GM12878 (cell line): Measurements from ENCODE around the gene PIP5KL1. TPM values are rescaled to one million over a fixed set of nuclear protein-coding genes. Genes with fewer than 3 reads are reported as not detected.

ENCODE experiments used
- ATAC-seq: fragments of 200-7000 bp; cut with Tn5 transposase; 3 replicates; pipeline ENCODE4 v1.9.1; 2020; ENCODE audit warnings: mild to moderate bottlenecking, moderate library complexity
- BruUV-seq: library from RNA; stranded (reverse); fragments of 400-500 nt; replicated peaks from 2 replicates; lab custom pipeline; 2021; lab: Mats Ljungman, UMichigan
- CTCF ChIA-PET: fragments of 300-600 bp; sonication (Branson Sonifier 250); formaldehyde crosslinking; extraction: SDS; loops from one replicate; lab custom pipeline; 2021; ENCODE audit warnings: inconsistent platforms; lab: Yijun Ruan, JAX
- POLR2A ChIA-PET: fragments of 350-600 bp; formaldehyde crosslinking; extraction: SDS; loops from one replicate; lab custom pipeline; 2021; ENCODE audit warnings: inconsistent platforms; lab: Charles Lee
- RAD21 ChIA-PET: fragments of 300-600 bp; sonication (Branson Sonifier 250); formaldehyde crosslinking; loops from one replicate; lab custom pipeline; 2023; ENCODE audit warnings: antibody characterized with exemption; ENCODE audit not compliant: unreplicated experiment; lab: Charles Lee
- SMC1A ChIA-PET: fragments of 300-600 bp; sonication (Branson Sonifier 250); formaldehyde crosslinking; loops from one replicate; lab custom pipeline; 2023; ENCODE audit not compliant: unreplicated experiment, uncharacterized antibody; lab: Charles Lee
- DNase-seq: peaks from one replicate; pipeline ENCODE4 v3.0.0-alpha.2; 2011; ENCODE audit warnings: low read depth, low spot score
- FAIRE-seq: peaks from 3 replicates; lab custom pipeline; 2011; peaks lifted over from hg19 to GRCh38; lab: Jason Lieb, UNC
- H2AFZ ChIP-seq: 2 replicates; pipeline ENCODE4 v1.6.0; 2011; ENCODE audit warnings: low read depth, low read length, control low read depth; ENCODE audit not compliant: control insufficient read depth
- H3K27ac ChIP-seq: 2 replicates; pipeline ENCODE4 v1.5.1; 2011; ENCODE audit warnings: control low read depth; ENCODE audit not compliant: control insufficient read depth, insufficient read depth
- H3K27me3 ChIP-seq, 2 experiments: replicated peaks in 1 of 2; 2 replicates each; pipeline versions ENCODE4 v1.6.0 to v1.6.1; 2011; ENCODE audit warnings: low read length in 1 of 2; ENCODE audit not compliant: control insufficient read depth in 2 of 2, insufficient read depth in 2 of 2
- H3K36me3 ChIP-seq, 2 experiments: 2 replicates each; pipeline ENCODE4 v1.5.1; 2011; ENCODE audit warnings: low read length in 1 of 2; ENCODE audit not compliant: control insufficient read depth in 2 of 2, insufficient read depth in 2 of 2
- H3K4me1 ChIP-seq: 2 replicates; pipeline ENCODE4 v1.6.1; 2011; ENCODE audit warnings: mild to moderate bottlenecking, low read length, moderate library complexity, mixed read lengths; ENCODE audit not compliant: control insufficient read depth, insufficient read depth
- H3K4me2 ChIP-seq: 2 replicates; pipeline ENCODE4 v1.6.0; 2011; ENCODE audit warnings: control low read depth; ENCODE audit not compliant: control insufficient read depth, insufficient read depth
- H3K4me3 ChIP-seq: fragments of 200-600 bp; sonication (generic); 2 replicates; pipeline ENCODE4 v1.5.1; 2016
- H3K79me2 ChIP-seq: 2 replicates; pipeline ENCODE4 v1.6.0; 2011; ENCODE audit warnings: low read length; ENCODE audit not compliant: control insufficient read depth, insufficient read depth
- H3K9ac ChIP-seq: 2 replicates; pipeline ENCODE4 v1.8.0; 2011; ENCODE audit warnings: low read length, control low read depth, mixed read lengths; ENCODE audit not compliant: control insufficient read depth, insufficient read depth
- H3K9me3 ChIP-seq: replicated peaks from 3 replicates; pipeline ENCODE4 v1.5.1; 2011; ENCODE audit warnings: mild to moderate bottlenecking, low read length; ENCODE audit not compliant: control insufficient read depth, insufficient read depth
- H4K20me1 ChIP-seq: 2 replicates; pipeline ENCODE4 v1.6.0; 2011; ENCODE audit not compliant: control insufficient read depth, insufficient read depth
- CHD2 ChIP-seq: IDR thresholded peaks from 2 replicates; pipeline ENCODE4 v1.6.1; 2011; ENCODE audit warnings: low read depth, low read length, improper control_type of control experiment, borderline replicate concordance
- CHD4 ChIP-seq: fragments of 200-600 bp; sonication (generic); IDR thresholded peaks from 2 replicates; pipeline ENCODE4 v1.6.1; 2016; ENCODE audit warnings: mild to moderate bottlenecking
- HDAC2 ChIP-seq: fragments of 200-600 bp; sonication (generic); IDR thresholded peaks from 2 replicates; pipeline ENCODE4 v1.6.1; 2017
- HDGF ChIP-seq: fragments of 450-650 bp; IDR thresholded peaks from 2 replicates; pipeline ENCODE4 v1.6.1; 2016; ENCODE audit warnings: antibody characterized with exemption
- JUNB ChIP-seq: IDR thresholded peaks from 2 replicates; pipeline ENCODE4 v1.6.1; 2016; ENCODE audit warnings: antibody characterized with exemption, mild to moderate bottlenecking
- NFXL1 ChIP-seq: fragments of 450-650 bp; IDR thresholded peaks from 2 replicates; pipeline ENCODE4 v1.6.1; 2017; ENCODE audit warnings: antibody characterized with exemption, mild to moderate bottlenecking, borderline replicate concordance
- NR2C2 ChIP-seq: IDR thresholded peaks from 2 replicates; pipeline ENCODE4 v1.6.1; 2011; ENCODE audit warnings: borderline replicate concordance, low read depth; ENCODE audit not compliant: control insufficient read depth, insufficient read length
- SP1 ChIP-seq: IDR thresholded peaks from one replicate; pipeline ENCODE4 v1.6.1; 2011; ENCODE audit warnings: low read depth, low read length
- WGBS: methylation state at CpG from one replicate; pipeline ENCODE4 v1.1.6; 2016; ENCODE audit warnings: low lambda C conversion rate; ENCODE audit not compliant: insufficient replicate concordance, insufficient coverage; ENCODE audit errors: missing lambda C conversion rate; 5-methylcytosine and 5-hydroxymethylcytosine counted together
- in situ Hi-C: fragments of 300-500 bp; cut with MboI; formaldehyde crosslinking; loops from 9 replicates; pipeline ENCODE4 v1.14.3; 2018; ENCODE audit warnings: mixed read lengths
- intact Hi-C: fragments of 100-400 bp; cut with micrococcal nuclease; formaldehyde crosslinking; loops from one replicate; pipeline ENCODE4 v1.14.2; 2022; ENCODE audit not compliant: unreplicated experiment
- polyA plus RNA-seq, 11 experiments: library from polyadenylated mRNA; depleted of rRNA in 4 of 11; unstranded in 6 of 11; stranded (reverse) in 5 of 11; fragments of >200 nt; fragmentation: Nextera tagmentation in 4 of 11; fragmentation: Illumina TruSeq in 1 of 11; extraction: Ambion mirVana in 4 of 11; extraction: Trizol in 1 of 11; gene quantifications; 1 replicate in 1 of 11; 2 replicates in 10 of 11; pipeline versions ENCODE4 v1.2.1 to v1.2.3, GENCODE V29; 2011 to 2016; ENCODE audit warnings: inconsistent platforms in 2 of 11, missing spikeins in 2 of 11, low read depth in 1 of 11
- total RNA-seq, 4 experiments: library from RNA; depleted of rRNA in 3 of 4; stranded (reverse); fragments of >200 nt in 3 of 4; fragmentation: Illumina TruSeq in 1 of 4; extraction: Trizol in 1 of 4; gene quantifications; 2 replicates each; pipeline versions ENCODE4 v1.2.1 to v1.2.3, GENCODE V29; 2013 to 2021
- TF ChIP-seq, protein P1 (sequence below): fragments of 150-350 bp; IDR thresholded peaks from 2 replicates; pipeline ENCODE4 v1.6.1; 2016; ENCODE audit warnings: low read depth, low read length

The PIP5KL1 gene
- total and polyA plus RNA-seq, 10 of the 15 experiments (the other 5 are each of a cell fraction or from before 2014, with no cell fraction given): 0.04 to 0.67 (median 0.43) TPM; not detected in 2

DNA sequence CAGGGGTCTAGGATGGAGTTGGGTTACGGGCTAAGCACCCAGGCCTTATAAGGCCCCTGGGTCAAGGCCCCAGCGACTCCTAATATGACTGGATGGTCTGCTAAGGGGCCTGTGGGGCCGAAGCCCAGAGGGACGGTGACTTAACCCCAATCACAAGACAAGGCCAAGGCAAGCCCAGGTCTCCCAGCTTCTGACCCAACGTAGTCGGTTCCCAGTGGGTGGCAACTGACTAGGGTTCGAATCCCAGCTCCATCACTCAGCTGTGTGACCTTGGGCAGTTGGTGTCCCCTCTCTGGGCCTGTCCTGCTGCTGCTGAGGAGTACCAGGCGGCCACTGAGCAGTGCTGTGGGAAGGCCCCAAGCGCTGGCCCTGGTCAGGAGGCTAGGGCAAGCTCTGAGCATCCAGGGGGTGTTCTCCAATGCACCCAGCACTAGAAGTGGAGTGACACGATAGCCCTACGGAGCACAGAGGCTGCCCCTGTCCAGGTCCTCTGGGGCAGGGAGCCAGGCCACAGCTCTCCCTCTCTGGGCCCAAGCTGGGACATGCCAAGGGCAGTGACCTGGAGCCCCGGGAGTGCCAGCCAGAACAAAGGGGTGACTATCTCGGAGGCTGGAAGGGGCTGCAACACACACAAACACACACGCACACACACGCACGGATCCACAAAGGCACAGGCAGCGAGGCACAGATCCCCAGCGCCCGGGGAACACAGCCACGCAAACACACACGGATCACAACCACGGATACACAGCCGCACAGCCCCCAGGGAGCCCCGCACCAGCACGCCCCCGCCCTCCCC is 53.6 kb downstream of the PIP5KL1 start:
- ATAC-seq: no peak
- ChIA-PET POLR2A (no interaction called here), CTCF (interaction anchor here (1.9 kb wide), 1 partner anchor 7 kb away, joined by 7 read pairs; no protein-coding TSS in a partner anchor), SMC1A (no interaction called here), RAD21 (no interaction called here)
- no peaks in the 10 kb centered on the region; a peak in 1 of 4 replicates for H3K27me3 ChIP-seq
- in situ Hi-C loops: no loop called here
- H3K9ac ChIP-seq: no peak overlapping the region
- no peak for FAIRE-seq
- no peak overlapping the region for H2AFZ ChIP-seq
- intact Hi-C loops: no loop called here
- H3K4me2 ChIP-seq: peak overlapping the region; percentile 13; the same call in 1 of the 2 replicates
- no TSS peak for BruUV-seq
- peaks cover 5% of the 10 kb centered on the region; the same call in 1 of the 2 replicates for H3K4me1 ChIP-seq
- TF ChIP-seq HDAC2: no peak
- H3K36me3 ChIP-seq: no peaks in the 10 kb centered on the region
- H4K20me1 ChIP-seq: no peaks in the 10 kb centered on the region
- no peaks in the 10 kb centered on the region for H3K9me3 ChIP-seq
- DNase-seq: no peak
- no peaks in the 10 kb centered on the region for H3K79me2 ChIP-seq
- no peak overlapping the region for H3K27ac ChIP-seq
- H3K4me3 ChIP-seq: no peak overlapping the region; the same call in 1 of the 2 replicates
- WGBS: 60% methylated on average over 19 of the region's 26 CpGs

DNA sequence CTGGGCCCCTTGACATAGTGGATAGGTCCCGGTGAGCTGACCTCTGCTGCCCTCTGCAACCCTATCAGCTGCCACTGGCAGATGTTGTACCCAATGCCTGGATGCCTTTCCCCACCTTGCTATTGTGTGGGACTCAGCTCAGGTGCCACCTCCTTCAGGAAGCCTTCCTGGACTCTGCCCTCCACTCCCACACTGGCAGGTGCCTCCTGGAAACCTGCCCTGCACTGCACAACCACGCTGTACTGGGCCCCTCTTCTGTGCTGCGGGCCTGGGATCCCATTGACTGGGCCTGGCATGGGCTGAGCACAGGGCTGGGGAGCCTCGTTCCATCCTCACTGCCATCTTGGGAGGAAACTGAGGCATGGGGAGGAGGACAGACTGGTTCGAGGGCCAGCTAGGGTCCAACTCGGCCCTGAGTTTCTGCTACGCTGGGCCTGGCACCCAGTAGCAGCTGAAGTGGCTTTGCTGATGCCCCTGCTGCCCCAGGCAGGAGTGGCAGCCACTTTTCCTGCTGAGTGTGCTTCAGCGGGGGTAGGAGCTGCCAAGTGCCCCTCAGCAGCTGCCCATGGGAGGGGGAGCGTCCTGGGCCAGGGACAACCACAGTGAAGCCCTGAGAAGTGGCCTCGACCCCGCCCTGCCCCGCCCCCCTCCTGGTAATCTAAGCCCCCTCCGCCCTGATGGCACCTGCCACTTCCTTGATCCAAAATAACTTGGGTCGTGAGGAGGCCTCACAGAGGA is 54.4 kb downstream of the PIP5KL1 start:
- H3K4me3 ChIP-seq: no peak overlapping the region
- 61% methylated on average over 10 of the region's 14 CpGs for WGBS
- BruUV-seq: no TSS peak
- H3K27ac ChIP-seq: no peak overlapping the region
- ChIA-PET CTCF (interaction anchor here (0.9 kb wide), 1 partner anchor 141 kb away, joined by 3 read pairs; the partner anchor contains the start of gene TOR2A), RAD21 (no interaction called here), SMC1A (no interaction called here), POLR2A (no interaction called here)
- no peak for DNase-seq
- H3K4me1 ChIP-seq: peaks cover 5% of the 10 kb centered on the region; the same call in 1 of the 2 replicates
- no peaks in the 10 kb centered on the region for H3K9me3 ChIP-seq
- ATAC-seq: no peak
- H3K4me2 ChIP-seq: no peak overlapping the region
- no peaks in the 10 kb centered on the region for H3K36me3 ChIP-seq
- no peaks in the 10 kb centered on the region for H4K20me1 ChIP-seq
- H3K9ac ChIP-seq: no peak overlapping the region
- no peak overlapping the region for H2AFZ ChIP-seq
- TF ChIP-seq SP1 (no peak), NR2C2 (no peak), NFXL1 (no peak), CHD4 (no peak), JUNB (no peak), HDGF (no peak), CHD2 (no peak)
- TF ChIP-seq, protein P1, sequence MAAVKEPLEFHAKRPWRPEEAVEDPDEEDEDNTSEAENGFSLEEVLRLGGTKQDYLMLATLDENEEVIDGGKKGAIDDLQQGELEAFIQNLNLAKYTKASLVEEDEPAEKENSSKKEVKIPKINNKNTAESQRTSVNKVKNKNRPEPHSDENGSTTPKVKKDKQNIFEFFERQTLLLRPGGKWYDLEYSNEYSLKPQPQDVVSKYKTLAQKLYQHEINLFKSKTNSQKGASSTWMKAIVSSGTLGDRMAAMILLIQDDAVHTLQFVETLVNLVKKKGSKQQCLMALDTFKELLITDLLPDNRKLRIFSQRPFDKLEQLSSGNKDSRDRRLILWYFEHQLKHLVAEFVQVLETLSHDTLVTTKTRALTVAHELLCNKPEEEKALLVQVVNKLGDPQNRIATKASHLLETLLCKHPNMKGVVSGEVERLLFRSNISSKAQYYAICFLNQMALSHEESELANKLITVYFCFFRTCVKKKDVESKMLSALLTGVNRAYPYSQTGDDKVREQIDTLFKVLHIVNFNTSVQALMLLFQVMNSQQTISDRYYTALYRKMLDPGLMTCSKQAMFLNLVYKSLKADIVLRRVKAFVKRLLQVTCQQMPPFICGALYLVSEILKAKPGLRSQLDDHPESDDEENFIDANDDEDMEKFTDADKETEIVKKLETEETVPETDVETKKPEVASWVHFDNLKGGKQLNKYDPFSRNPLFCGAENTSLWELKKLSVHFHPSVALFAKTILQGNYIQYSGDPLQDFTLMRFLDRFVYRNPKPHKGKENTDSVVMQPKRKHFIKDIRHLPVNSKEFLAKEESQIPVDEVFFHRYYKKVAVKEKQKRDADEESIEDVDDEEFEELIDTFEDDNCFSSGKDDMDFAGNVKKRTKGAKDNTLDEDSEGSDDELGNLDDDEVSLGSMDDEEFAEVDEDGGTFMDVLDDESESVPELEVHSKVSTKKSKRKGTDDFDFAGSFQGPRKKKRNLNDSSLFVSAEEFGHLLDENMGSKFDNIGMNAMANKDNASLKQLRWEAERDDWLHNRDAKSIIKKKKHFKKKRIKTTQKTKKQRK: no peak
- H3K27me3 ChIP-seq: no peaks in the 10 kb centered on the region; a peak in 1 of 4 replicates
- in situ Hi-C loops (no loop called here), intact Hi-C loops (no loop called here)
- FAIRE-seq: no peak
- H3K79me2 ChIP-seq: no peaks in the 10 kb centered on the region
